Neural progenitor cell (in vitro differentiated cells): Measurements from ENCODE around the gene PGLYRP4.

ENCODE experiments used
- EZH2phosphoT487 ChIP-seq: fragments of 200-600 bp; sonication (generic); IDR thresholded peaks from 2 replicates; pipeline ENCODE4 v1.6.1; 2017; ENCODE audit warnings: antibody characterized with exemption
- TF ChIP-seq, protein P1 (sequence below): fragments of 200-600 bp; sonication (generic); IDR thresholded peaks from 2 replicates; pipeline ENCODE4 v1.5.1; 2017; ENCODE audit warnings: antibody characterized with exemption, mild to moderate bottlenecking

DNA sequence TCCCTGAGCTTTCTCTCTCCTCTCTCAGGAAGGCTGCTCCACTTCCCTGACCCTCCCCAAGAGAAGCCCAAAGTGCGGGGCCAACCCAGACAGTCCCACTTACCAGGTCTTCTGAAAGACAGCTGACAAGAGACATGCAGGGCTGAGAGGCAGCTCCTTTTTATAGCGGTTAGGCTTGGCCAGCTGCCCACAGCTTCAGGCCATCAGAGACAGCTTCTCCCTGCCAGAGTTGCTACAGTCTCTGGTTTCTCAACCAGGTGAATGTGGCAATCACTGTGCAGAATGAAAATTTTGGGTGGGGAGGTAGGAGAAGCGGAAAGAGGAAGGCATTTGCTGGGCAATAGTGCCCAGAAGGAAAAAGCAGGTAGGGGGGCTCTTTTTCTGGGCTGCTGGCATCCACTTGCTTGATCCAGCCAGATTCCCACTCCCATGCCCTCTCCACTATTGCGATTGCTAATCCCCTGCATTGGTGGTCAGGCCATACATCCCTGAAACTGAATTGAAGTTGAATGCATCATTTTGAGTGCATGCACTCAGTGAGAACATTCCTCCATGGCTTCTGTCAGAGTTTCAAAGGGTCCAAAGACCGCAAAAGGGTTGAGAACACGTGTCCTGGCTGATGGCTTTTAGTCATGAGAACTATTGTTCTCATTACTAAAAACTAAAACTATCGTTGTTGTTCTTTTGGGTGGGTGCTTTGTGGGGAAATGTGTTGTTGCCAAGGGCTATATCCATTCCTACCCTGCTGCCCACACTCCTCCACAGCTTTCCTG, 42.5 kb upstream of the PGLYRP4 start, which contains the start of gene S100A8:
- TF ChIP-seq, protein P1, sequence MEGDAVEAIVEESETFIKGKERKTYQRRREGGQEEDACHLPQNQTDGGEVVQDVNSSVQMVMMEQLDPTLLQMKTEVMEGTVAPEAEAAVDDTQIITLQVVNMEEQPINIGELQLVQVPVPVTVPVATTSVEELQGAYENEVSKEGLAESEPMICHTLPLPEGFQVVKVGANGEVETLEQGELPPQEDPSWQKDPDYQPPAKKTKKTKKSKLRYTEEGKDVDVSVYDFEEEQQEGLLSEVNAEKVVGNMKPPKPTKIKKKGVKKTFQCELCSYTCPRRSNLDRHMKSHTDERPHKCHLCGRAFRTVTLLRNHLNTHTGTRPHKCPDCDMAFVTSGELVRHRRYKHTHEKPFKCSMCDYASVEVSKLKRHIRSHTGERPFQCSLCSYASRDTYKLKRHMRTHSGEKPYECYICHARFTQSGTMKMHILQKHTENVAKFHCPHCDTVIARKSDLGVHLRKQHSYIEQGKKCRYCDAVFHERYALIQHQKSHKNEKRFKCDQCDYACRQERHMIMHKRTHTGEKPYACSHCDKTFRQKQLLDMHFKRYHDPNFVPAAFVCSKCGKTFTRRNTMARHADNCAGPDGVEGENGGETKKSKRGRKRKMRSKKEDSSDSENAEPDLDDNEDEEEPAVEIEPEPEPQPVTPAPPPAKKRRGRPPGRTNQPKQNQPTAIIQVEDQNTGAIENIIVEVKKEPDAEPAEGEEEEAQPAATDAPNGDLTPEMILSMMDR, result no peak
- no peak for TF ChIP-seq EZH2phosphoT487
